Smooth muscle cell (in vitro differentiated cells): ENCODE data around the gene WNT9B. TPM values are rescaled to one million over a fixed set of nuclear protein-coding genes. Genes with fewer than 3 reads are reported as not detected.

ENCODE experiments used
- DNase-seq: peaks from one replicate; lab custom pipeline; 2025; ENCODE audit not compliant: unreplicated experiment; lab: John Stamatoyannopoulos, UW
- H2AFZ ChIP-seq: fragments of 200-600 bp; sonication (generic); 2 replicates; pipeline ENCODE4 v1.6.0; 2016; ENCODE audit warnings: antibody characterized with exemption, low read depth, mild to moderate bottlenecking
- H3F3A ChIP-seq: fragments of 200-600 bp; sonication (generic); 2 replicates; pipeline ENCODE4 v1.6.0; 2017; ENCODE audit warnings: antibody characterized with exemption, low read depth
- H3K27ac ChIP-seq: fragments of 200-600 bp; sonication (generic); 2 replicates; pipeline ENCODE4 v1.5.1; 2016; ENCODE audit warnings: low read depth, mild to moderate bottlenecking
- H3K27me3 ChIP-seq: fragments of 200-600 bp; sonication (generic); 2 replicates; pipeline ENCODE4 v1.6.1; 2016; ENCODE audit warnings: low read depth, mild to moderate bottlenecking
- H3K36me3 ChIP-seq: fragments of 200-600 bp; sonication (generic); 2 replicates; pipeline ENCODE4 v1.5.1; 2016; ENCODE audit warnings: low read depth
- H3K4me1 ChIP-seq: fragments of 200-600 bp; sonication (generic); 2 replicates; pipeline ENCODE4 v1.5.1; 2016; ENCODE audit warnings: low read depth
- H3K4me2 ChIP-seq: fragments of 200-600 bp; sonication (generic); 2 replicates; pipeline ENCODE4 v1.6.0; 2016; ENCODE audit warnings: mild to moderate bottlenecking
- H3K4me3 ChIP-seq: fragments of 200-600 bp; sonication (generic); 2 replicates; pipeline ENCODE4 v1.5.1; 2016; ENCODE audit warnings: mild to moderate bottlenecking
- H3K79me2 ChIP-seq: fragments of 200-600 bp; sonication (generic); 2 replicates; pipeline ENCODE4 v1.6.0; 2016; ENCODE audit warnings: low read depth, mild to moderate bottlenecking
- H3K9ac ChIP-seq: fragments of 200-600 bp; sonication (generic); 2 replicates; pipeline ENCODE4 v1.6.0; 2016; ENCODE audit warnings: low read depth
- H3K9me3 ChIP-seq: fragments of 200-600 bp; sonication (generic); replicated peaks from 2 replicates; pipeline ENCODE4 v1.5.1; 2016; ENCODE audit warnings: low read depth
- H4K20me1 ChIP-seq: fragments of 200-600 bp; sonication (generic); 2 replicates; pipeline ENCODE4 v1.6.0; 2016; ENCODE audit warnings: low read depth
- WGBS: methylation state at CpG from one replicate; pipeline ENCODE4 v1.1.7; 2016; ENCODE audit warnings: low lambda C conversion rate; 5-methylcytosine and 5-hydroxymethylcytosine counted together
- polyA plus RNA-seq: library from polyadenylated mRNA; unstranded; fragments of >200 nt; fragmentation: Nextera tagmentation; extraction: Ambion mirVana; gene quantifications from 2 replicates; pipeline ENCODE4 v1.2.1, GENCODE V29; 2016
- total RNA-seq: library from RNA; depleted of rRNA; stranded (reverse); fragments of >200 nt; gene quantifications from 2 replicates; pipeline ENCODE4 v1.2.3, GENCODE V29; 2014
- TF ChIP-seq, protein P1 (sequence below): fragments of 200-600 bp; sonication (generic); IDR thresholded peaks from 2 replicates; pipeline ENCODE4 v1.5.1; 2017; ENCODE audit warnings: borderline replicate concordance, mild to moderate bottlenecking, antibody characterized with exemption; ENCODE audit not compliant: insufficient read depth, poor library complexity, severe bottlenecking

WNT9B gene
- total and polyA plus RNA-seq, 2 experiments from 2014 or later: not detected

DNA sequence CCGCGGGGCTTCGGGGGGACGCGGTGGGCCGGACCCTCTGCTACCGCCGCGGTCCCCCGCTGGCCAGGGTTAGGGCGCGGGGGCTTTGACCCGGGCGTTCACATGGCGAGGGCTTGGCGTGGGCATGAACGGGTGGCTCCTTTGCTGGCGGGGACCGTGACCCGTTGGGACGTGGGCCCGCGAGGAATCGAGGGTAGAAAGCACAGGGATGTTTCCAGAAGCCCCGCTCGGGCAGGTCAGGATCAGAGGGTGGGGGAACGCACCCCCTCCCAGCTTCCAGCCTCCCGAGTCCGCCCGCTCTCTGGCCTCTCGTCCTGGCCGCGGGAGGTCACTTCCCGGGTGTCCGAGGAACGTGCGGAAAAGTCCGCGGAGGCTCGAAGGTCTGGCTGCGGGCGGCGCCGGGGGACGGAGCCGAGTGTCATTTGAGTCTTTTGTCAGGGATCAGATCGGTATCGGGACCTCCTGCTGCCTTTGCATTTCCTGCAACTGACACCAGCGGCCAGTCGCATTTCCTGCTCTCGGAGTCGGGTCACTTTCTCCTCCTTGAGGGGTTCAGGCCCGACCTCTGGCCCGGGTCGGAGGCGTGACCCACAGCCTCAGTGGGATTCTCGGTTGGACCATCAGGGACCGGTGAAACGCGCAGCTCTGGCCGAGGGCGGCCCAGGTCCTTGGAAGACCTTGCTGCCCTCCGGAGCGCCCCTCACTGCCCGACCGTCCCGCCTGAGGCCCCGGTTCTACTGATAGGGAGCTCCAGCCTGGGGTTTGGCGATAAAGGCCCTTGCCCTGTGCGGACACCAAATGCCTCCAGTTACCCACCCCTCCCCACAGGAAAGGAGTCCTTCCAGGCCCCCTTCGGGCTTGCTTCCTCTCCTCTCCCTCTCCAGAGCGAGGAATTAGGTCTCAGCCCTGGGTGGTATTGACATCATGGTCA is 32.2 kb upstream of the WNT9B start:
- Histone ChIP-seq H3K36me3 (no peaks in the 10 kb centered on the region), H3K4me2 (peak overlapping the region; percentile 96), H3K9me3 (no peaks in the 10 kb centered on the region), H3F3A (no peaks in the 10 kb centered on the region), H2AFZ (peak overlapping the region; percentile 12), H3K27me3 (peaks cover 67% of the 10 kb centered on the region), H3K4me1 (peaks cover 17% of the 10 kb centered on the region), H3K4me3 (peak overlapping the region; percentile 53), H3K79me2 (no peaks in the 10 kb centered on the region), H3K27ac (no peak overlapping the region), H4K20me1 (no peaks in the 10 kb centered on the region), H3K9ac (no peak overlapping the region)
- WGBS: 4% methylated on average over 71 of the region's 72 CpGs
- TF ChIP-seq, protein P1, sequence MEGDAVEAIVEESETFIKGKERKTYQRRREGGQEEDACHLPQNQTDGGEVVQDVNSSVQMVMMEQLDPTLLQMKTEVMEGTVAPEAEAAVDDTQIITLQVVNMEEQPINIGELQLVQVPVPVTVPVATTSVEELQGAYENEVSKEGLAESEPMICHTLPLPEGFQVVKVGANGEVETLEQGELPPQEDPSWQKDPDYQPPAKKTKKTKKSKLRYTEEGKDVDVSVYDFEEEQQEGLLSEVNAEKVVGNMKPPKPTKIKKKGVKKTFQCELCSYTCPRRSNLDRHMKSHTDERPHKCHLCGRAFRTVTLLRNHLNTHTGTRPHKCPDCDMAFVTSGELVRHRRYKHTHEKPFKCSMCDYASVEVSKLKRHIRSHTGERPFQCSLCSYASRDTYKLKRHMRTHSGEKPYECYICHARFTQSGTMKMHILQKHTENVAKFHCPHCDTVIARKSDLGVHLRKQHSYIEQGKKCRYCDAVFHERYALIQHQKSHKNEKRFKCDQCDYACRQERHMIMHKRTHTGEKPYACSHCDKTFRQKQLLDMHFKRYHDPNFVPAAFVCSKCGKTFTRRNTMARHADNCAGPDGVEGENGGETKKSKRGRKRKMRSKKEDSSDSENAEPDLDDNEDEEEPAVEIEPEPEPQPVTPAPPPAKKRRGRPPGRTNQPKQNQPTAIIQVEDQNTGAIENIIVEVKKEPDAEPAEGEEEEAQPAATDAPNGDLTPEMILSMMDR: no peak
- DNase-seq: no peak

DNA sequence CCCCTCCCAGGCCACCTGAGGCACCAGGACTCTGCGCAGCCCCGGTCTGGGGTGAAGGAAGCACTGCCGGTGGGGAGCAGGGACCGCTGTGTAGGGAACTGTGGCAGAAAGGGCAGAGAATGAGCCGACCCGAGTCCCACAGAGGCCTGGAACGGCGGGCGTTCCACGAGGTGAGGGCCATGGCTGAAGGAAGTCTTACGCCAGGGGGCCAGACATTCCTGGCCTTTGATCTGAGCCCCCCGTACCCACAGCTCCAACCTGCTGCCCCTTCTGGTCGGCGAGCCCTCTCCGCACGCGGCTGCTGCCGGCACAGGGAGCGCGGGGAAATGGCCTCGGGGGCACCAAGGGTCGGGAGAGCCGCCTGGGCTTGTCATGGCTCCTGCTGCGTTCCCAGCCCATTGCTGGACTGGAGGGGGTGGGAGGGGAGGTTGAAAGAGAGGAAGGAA is 31.5 kb upstream of the WNT9B start:
- Histone ChIP-seq H3K36me3 (no peaks in the 10 kb centered on the region), H3K27ac (no peak overlapping the region), H3K4me3 (peak overlapping the region; percentile 53), H3F3A (no peaks in the 10 kb centered on the region), H2AFZ (peak overlapping the region; percentile 60), H3K79me2 (no peaks in the 10 kb centered on the region), H4K20me1 (no peaks in the 10 kb centered on the region), H3K9me3 (no peaks in the 10 kb centered on the region), H3K27me3 (peaks cover 67% of the 10 kb centered on the region), H3K4me1 (peaks cover 17% of the 10 kb centered on the region), H3K9ac (no peak overlapping the region), H3K4me2 (peak overlapping the region; percentile 96)
- no peak for DNase-seq
- TF ChIP-seq, protein P1: no peak
- WGBS: 15% methylated on average over 21 of the region's 24 CpGs

GRCh38 chr17:46820592-46821450 is 30.6 kb upstream of the WNT9B start:
- no peak overlapping the region for H3K9ac ChIP-seq
- no peak overlapping the region for H2AFZ ChIP-seq
- H3K79me2 ChIP-seq: no peaks in the 10 kb centered on the region
- H3F3A ChIP-seq: no peaks in the 10 kb centered on the region
- no peaks in the 10 kb centered on the region for H3K9me3 ChIP-seq
- H3K4me1 ChIP-seq: peaks cover 17% of the 10 kb centered on the region
- DNase-seq: no peak
- H3K36me3 ChIP-seq: no peaks in the 10 kb centered on the region
- no peaks in the 10 kb centered on the region for H4K20me1 ChIP-seq
- peaks cover 67% of the 10 kb centered on the region for H3K27me3 ChIP-seq
- H3K4me3 ChIP-seq: no peak overlapping the region
- 70% methylated on average over 13 of the region's 13 CpGs for WGBS
- H3K4me2 ChIP-seq: no peak overlapping the region
- H3K27ac ChIP-seq: no peak overlapping the region
- TF ChIP-seq, protein P1: no peak
